ENCODE data around the gene PTPRD. TPM values are rescaled to one million over a fixed set of nuclear protein-coding genes. Genes with fewer than 3 reads are reported as not detected.

The PTPRD gene
- polyA plus RNA-seq, 1 experiment: 0.39 TPM

GRCh38 chr9:8614926-8615440 lies 1997.8 kb downstream of the PTPRD start:
- TF ChIP-seq, protein P1, sequence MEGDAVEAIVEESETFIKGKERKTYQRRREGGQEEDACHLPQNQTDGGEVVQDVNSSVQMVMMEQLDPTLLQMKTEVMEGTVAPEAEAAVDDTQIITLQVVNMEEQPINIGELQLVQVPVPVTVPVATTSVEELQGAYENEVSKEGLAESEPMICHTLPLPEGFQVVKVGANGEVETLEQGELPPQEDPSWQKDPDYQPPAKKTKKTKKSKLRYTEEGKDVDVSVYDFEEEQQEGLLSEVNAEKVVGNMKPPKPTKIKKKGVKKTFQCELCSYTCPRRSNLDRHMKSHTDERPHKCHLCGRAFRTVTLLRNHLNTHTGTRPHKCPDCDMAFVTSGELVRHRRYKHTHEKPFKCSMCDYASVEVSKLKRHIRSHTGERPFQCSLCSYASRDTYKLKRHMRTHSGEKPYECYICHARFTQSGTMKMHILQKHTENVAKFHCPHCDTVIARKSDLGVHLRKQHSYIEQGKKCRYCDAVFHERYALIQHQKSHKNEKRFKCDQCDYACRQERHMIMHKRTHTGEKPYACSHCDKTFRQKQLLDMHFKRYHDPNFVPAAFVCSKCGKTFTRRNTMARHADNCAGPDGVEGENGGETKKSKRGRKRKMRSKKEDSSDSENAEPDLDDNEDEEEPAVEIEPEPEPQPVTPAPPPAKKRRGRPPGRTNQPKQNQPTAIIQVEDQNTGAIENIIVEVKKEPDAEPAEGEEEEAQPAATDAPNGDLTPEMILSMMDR (IDR thresholded peaks at IDR 0.05; ENCODE audit: insufficient read depth, low read depth, low read length): no peak
- Histone ChIP-seq H3K27me3 (ENCODE audit: control insufficient read depth, insufficient read depth, low read length) (no peaks in the 10 kb centered on the region), H3K36me3 (ENCODE audit: control insufficient read depth, insufficient read depth, low read length) (no peaks in the 10 kb centered on the region), H3K4me3 (ENCODE audit: low read depth, low read length) (no peak overlapping the region)
- no peak for DNase-seq (ENCODE audit: low read depth)
- CTCF ChIA-PET: no interaction called here
- POLR2A ChIA-PET: no interaction called here

- CTCF ChIA-PET: no interaction called here
- no peak for DNase-seq (ENCODE audit: low read depth)
- TF ChIP-seq, protein P1 (IDR thresholded peaks at IDR 0.05; ENCODE audit: insufficient read depth, low read depth, low read length): no peak
- POLR2A ChIA-PET: no interaction called here
- no peaks in the 10 kb centered on the region for H3K36me3 ChIP-seq (ENCODE audit: control insufficient read depth, insufficient read depth, low read length)
- H3K27me3 ChIP-seq (ENCODE audit: control insufficient read depth, insufficient read depth, low read length): no peaks in the 10 kb centered on the region
- H3K4me3 ChIP-seq (ENCODE audit: low read depth, low read length): no peak overlapping the region
These were observed 1999.4 kb downstream of the PTPRD start for GRCh38 chr9:8613346-8613825.

DNA sequence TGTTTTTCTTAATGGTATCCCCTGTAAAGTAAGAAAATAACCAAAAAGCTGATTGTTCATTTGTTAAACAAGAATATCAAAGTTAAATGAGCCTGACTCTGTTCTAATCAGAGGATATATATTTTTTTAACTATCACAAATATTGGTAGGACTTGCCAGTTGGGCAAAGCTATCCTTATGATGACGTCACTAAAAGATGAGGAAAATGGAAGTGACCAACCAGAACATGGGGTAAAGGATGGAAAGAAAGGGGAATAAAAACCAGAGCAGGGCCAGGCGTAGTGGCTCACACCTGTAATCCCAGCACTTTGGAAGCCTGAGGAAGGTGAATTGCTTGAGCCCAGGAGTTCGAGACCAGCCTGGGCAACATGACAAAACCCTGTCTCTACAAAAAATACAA lies 2001.6 kb downstream of the PTPRD start:
- Histone ChIP-seq H3K4me3 (ENCODE audit: low read depth, low read length) (no peak overlapping the region), H3K27me3 (ENCODE audit: control insufficient read depth, insufficient read depth, low read length) (no peaks in the 10 kb centered on the region), H3K36me3 (ENCODE audit: control insufficient read depth, insufficient read depth, low read length) (no peaks in the 10 kb centered on the region)
- TF ChIP-seq, protein P1 (IDR thresholded peaks at IDR 0.05; ENCODE audit: insufficient read depth, low read depth, low read length): no peak
- ChIA-PET POLR2A (no interaction called here), CTCF (no interaction called here)
- no peak for DNase-seq (ENCODE audit: low read depth)

GRCh38 chr9:8610256-8610655 lies 2002.5 kb downstream of the PTPRD start:
- H3K36me3 ChIP-seq (ENCODE audit: control insufficient read depth, insufficient read depth, low read length): no peaks in the 10 kb centered on the region
- CTCF ChIA-PET: no interaction called here
- TF ChIP-seq, protein P1 (IDR thresholded peaks at IDR 0.05; ENCODE audit: insufficient read depth, low read depth, low read length): no peak
- no peak for DNase-seq (ENCODE audit: low read depth)
- no peak overlapping the region for H3K4me3 ChIP-seq (ENCODE audit: low read depth, low read length)
- H3K27me3 ChIP-seq (ENCODE audit: control insufficient read depth, insufficient read depth, low read length): no peaks in the 10 kb centered on the region
- POLR2A ChIA-PET: no interaction called here

- TF ChIP-seq, protein P1 (IDR thresholded peaks at IDR 0.05; ENCODE audit: insufficient read depth, low read depth, low read length): no peak
- H3K4me3 ChIP-seq (ENCODE audit: low read depth, low read length): no peak overlapping the region
- ChIA-PET CTCF (no interaction called here), POLR2A (no interaction called here)
- no peaks in the 10 kb centered on the region for H3K27me3 ChIP-seq (ENCODE audit: control insufficient read depth, insufficient read depth, low read length)
- DNase-seq (ENCODE audit: low read depth): no peak
- no peaks in the 10 kb centered on the region for H3K36me3 ChIP-seq (ENCODE audit: control insufficient read depth, insufficient read depth, low read length)
These were observed 2007.7 kb downstream of the PTPRD start for GRCh38 chr9:8605096-8605495.
